Motor neuron (in vitro differentiated cells): ENCODE measurements around the gene ITPR2. TPM values are rescaled to one million over a fixed set of nuclear protein-coding genes. Genes with fewer than 3 reads are reported as not detected.
"Not testable (repeated sequence)": the region's sequence is repeated elsewhere in the genome, so short reads cannot be mapped to it uniquely, and the experiment has no call there.

Source experiments
- ATAC-seq, 8 experiments: fragments of 200-7000 bp; cut with Tn5 transposase; replicated peaks in 6 of 8; 2 replicates each; pipeline ENCODE4 v1.8.0; 2021; ENCODE audit warnings: mild to moderate bottlenecking in 8 of 8, moderate library complexity in 8 of 8
- H3K27ac ChIP-seq, 2 donors: fragments of 250-450 bp; sonication (Bioruptor Pico); 2 replicates each; pipeline ENCODE4 v1.9.0; 2021; ENCODE audit warnings: antibody characterized with exemption in 2 of 2, mild to moderate bottlenecking in 2 of 2, moderate library complexity in 1 of 2
- H3K4me1 ChIP-seq, 2 donors: fragments of 250-450 bp; sonication (Bioruptor Pico); replicated peaks in 1 of 2; 2 replicates each; pipeline ENCODE4 v1.6.1; 2021; ENCODE audit warnings: antibody characterized with exemption in 2 of 2, mild to moderate bottlenecking in 2 of 2, moderate library complexity in 1 of 2
- H3K4me3 ChIP-seq, 5 donors: fragments of 250-450 bp; sonication (Bioruptor Pico); 2 replicates each; pipeline ENCODE4 v1.9.0; 2021; ENCODE audit warnings: antibody characterized with exemption in 5 of 5, mild to moderate bottlenecking in 5 of 5, moderate library complexity in 4 of 5
- WGBS, 10 experiments: fragments of 450-650 bp; shearing (Covaris generic); methylation state at CpG; one replicate each; pipeline ENCODE4 v1.0.0; 2022; 5-methylcytosine and 5-hydroxymethylcytosine counted together
- in situ Hi-C, 9 experiments: fragments of 400-800 bp; cut with MboI; loops; one replicate each; pipeline ENCODE4 v1.15.0; 2021; ENCODE audit warnings: low sequenced_read_pairs in 9 of 9, low pct_unique_long_range_greater_than_20kb in 2 of 9; ENCODE audit not compliant: unreplicated experiment in 9 of 9
- total RNA-seq, 8 experiments: library from RNA; unstranded; fragments of 300-600 nt; gene quantifications; 2 replicates each; pipeline versions ENCODE4 v1.2.3 to v1.2.4, GENCODE V29; 2022

ITPR2 gene
- total RNA-seq, 8 experiments from 2014 or later = 0.27 to 51.5 (median 11.5) TPM

- 0 to 100% (median 67%) methylated on average over 1 of the region's 1 CpG; no CpG with 5 or more reads in 2 of the 10 experiments for WGBS, 10 experiments
- Histone ChIP-seq H3K4me1 (no peaks in the 10 kb centered on the region), H3K4me3 (no peak overlapping the region), H3K27ac (no peak overlapping the region)
- ATAC-seq = no peak
- in situ Hi-C loops = no loop called here
Observed at GRCh38 chr12:26441434-26441833, 391.6 kb downstream of the ITPR2 start.

- Histone ChIP-seq H3K4me1 (no peaks in the 10 kb centered on the region), H3K27ac (no peak overlapping the region), H3K4me3 (no peak overlapping the region)
- in situ Hi-C loops = no loop called here
- no peak for ATAC-seq
- 71 to 100% (median 100%) methylated on average over 1 of the region's 1 CpG; no CpG with 5 or more reads in 2 of the 10 experiments for WGBS, 10 experiments
Observed at GRCh38 chr12:26435069-26435404, 398.0 kb downstream of the ITPR2 start.

GRCh38 chr12:26434299-26435068 is 398.5 kb downstream of the ITPR2 start:
- no peaks in the 10 kb centered on the region for H3K4me1 ChIP-seq
- WGBS, 10 experiments = 43 to 93% (median 82%) methylated on average over 2 to 4 of the region's 4 CpGs; no CpG with 5 or more reads in 2 of the 10 experiments
- H3K27ac ChIP-seq = no peak overlapping the region
- H3K4me3 ChIP-seq = no peak overlapping the region
- in situ Hi-C loops = no loop called here
- ATAC-seq = peak in 4 of 8 experiments; percentile 60 to 89 (median 89)

- in situ Hi-C loops, H3K27ac ChIP-seq, ATAC-seq, H3K4me1 ChIP-seq, H3K4me3 ChIP-seq: not testable (repeated sequence)
- whole genome bisulfite sequencing, 10 experiments = 13 to 100% (median 87%) methylated on average over 1 of the region's 1 CpG; no CpG with 5 or more reads in 2 of the 10 experiments
Observed at GRCh38 chr12:26433701-26434100, 399.3 kb downstream of the ITPR2 start.

- H3K4me3 ChIP-seq = no peak overlapping the region
- no peak overlapping the region for H3K27ac ChIP-seq
- 0 to 60% (median 45%) methylated on average over 1 to 3 of the region's 3 CpGs for WGBS, 10 experiments
- in situ Hi-C loops = no loop called here
- ATAC-seq = no peak
- no peaks in the 10 kb centered on the region for H3K4me1 ChIP-seq
Observed at GRCh38 chr12:26431211-26431610, 401.8 kb downstream of the ITPR2 start.

GRCh38 chr12:26430596-26430995 is 402.4 kb downstream of the ITPR2 start:
- ATAC-seq, H3K27ac ChIP-seq, in situ Hi-C loops, H3K4me1 ChIP-seq, H3K4me3 ChIP-seq: not testable (repeated sequence)

GRCh38 chr12:26429070-26429691 is 403.8 kb downstream of the ITPR2 start:
- Histone ChIP-seq H3K4me1 (no peaks in the 10 kb centered on the region), H3K4me3 (no peak overlapping the region), H3K27ac (no peak overlapping the region)
- no peak for ATAC-seq
- in situ Hi-C loops = no loop called here
- WGBS, 10 experiments = 56 to 100% (median 93%) methylated on average over 1 to 2 of the region's 2 CpGs; no CpG with 5 or more reads in 3 of the 10 experiments

- Histone ChIP-seq H3K27ac (no peak overlapping the region), H3K4me3 (no peak overlapping the region), H3K4me1 (no peaks in the 10 kb centered on the region)
- ATAC-seq = no peak
- in situ Hi-C loops = no loop called here
- 21 to 86% (median 64%) methylated on average over 2 of the region's 2 CpGs; no CpG with 5 or more reads in 2 of the 10 experiments for WGBS, 10 experiments
Observed at GRCh38 chr12:26428420-26428819, 404.6 kb downstream of the ITPR2 start.

GRCh38 chr12:26426652-26427051 is 406.3 kb downstream of the ITPR2 start:
- 43 to 100% (median 87%) methylated on average over 1 of the region's 1 CpG for WGBS, 10 experiments
- in situ Hi-C loops = no loop called here

GRCh38 chr12:26425587-26426260 is 407.3 kb downstream of the ITPR2 start:
- Histone ChIP-seq H3K27ac (no peak overlapping the region), H3K4me3 (no peak overlapping the region), H3K4me1 (no peaks in the 10 kb centered on the region)
- in situ Hi-C loops = no loop called here
- ATAC-seq = no peak
- WGBS, 10 experiments = 33 to 100% (median 95%) methylated on average over 1 to 6 of the region's 6 CpGs

More at GRCh38 chr12:26426652-26427051, 406.3 kb downstream of the ITPR2 start:
- H3K27ac ChIP-seq = no peak overlapping the region
- H3K4me1 ChIP-seq = no peaks in the 10 kb centered on the region
- no peak overlapping the region for H3K4me3 ChIP-seq
- ATAC-seq = no peak

GRCh38 chr12:26422839-26423398 is 410.1 kb downstream of the ITPR2 start:
- Histone ChIP-seq H3K27ac (no peak overlapping the region), H3K4me1 (no peaks in the 10 kb centered on the region), H3K4me3 (no peak overlapping the region)
- 50 to 95% (median 82%) methylated on average over 1 to 3 of the region's 3 CpGs; no CpG with 5 or more reads in 1 of the 10 experiments for WGBS, 10 experiments
- no peak for ATAC-seq
- in situ Hi-C loops = no loop called here

GRCh38 chr12:26416550-26416949 is 416.4 kb downstream of the ITPR2 start:
- in situ Hi-C loops = no loop called here
- ATAC-seq = no peak
- WGBS, 10 experiments = 49 to 95% (median 71%) methylated on average over 1 to 3 of the region's 3 CpGs; no CpG with 5 or more reads in 1 of the 10 experiments
- Histone ChIP-seq H3K4me3 (no peak overlapping the region), H3K27ac (no peak overlapping the region), H3K4me1 (no peaks in the 10 kb centered on the region)

- no peak overlapping the region for H3K27ac ChIP-seq
- 89 to 100% (median 100%) methylated on average over 1 of the region's 1 CpG; no CpG with 5 or more reads in 3 of the 10 experiments for WGBS, 10 experiments
- in situ Hi-C loops = no loop called here
- H3K4me3 ChIP-seq = no peak overlapping the region
- peak in 1 of 8 experiments; percentile 32 for ATAC-seq
- no peaks in the 10 kb centered on the region for H3K4me1 ChIP-seq
Observed at GRCh38 chr12:26410689-26411088, 422.3 kb downstream of the ITPR2 start.
